Choroid plexus epithelial cell (primary cell): ENCODE results near the gene PRDM2.
A peak's percentile ranks its signal among the peaks of the same experiment; 100 is the strongest.

Experiments
- DNase-seq: peaks from one replicate; pipeline ENCODE4 v3.0.0-alpha.2; 2010; ENCODE audit warnings: low read depth
- H3K4me3 ChIP-seq: 2 replicates; pipeline ENCODE4 v1.5.1; 2011; ENCODE audit warnings: low read depth, mild to moderate bottlenecking, control low read depth, low read length, moderate library complexity
- TF ChIP-seq, protein P1 (sequence below): conservative IDR thresholded peaks from 2 replicates; pipeline ENCODE4 v1.5.1; 2011; ENCODE audit warnings: low read depth, mild to moderate bottlenecking, control low read depth, inconsistent platforms, low read length, moderate library complexity

Gene PRDM2

DNA sequence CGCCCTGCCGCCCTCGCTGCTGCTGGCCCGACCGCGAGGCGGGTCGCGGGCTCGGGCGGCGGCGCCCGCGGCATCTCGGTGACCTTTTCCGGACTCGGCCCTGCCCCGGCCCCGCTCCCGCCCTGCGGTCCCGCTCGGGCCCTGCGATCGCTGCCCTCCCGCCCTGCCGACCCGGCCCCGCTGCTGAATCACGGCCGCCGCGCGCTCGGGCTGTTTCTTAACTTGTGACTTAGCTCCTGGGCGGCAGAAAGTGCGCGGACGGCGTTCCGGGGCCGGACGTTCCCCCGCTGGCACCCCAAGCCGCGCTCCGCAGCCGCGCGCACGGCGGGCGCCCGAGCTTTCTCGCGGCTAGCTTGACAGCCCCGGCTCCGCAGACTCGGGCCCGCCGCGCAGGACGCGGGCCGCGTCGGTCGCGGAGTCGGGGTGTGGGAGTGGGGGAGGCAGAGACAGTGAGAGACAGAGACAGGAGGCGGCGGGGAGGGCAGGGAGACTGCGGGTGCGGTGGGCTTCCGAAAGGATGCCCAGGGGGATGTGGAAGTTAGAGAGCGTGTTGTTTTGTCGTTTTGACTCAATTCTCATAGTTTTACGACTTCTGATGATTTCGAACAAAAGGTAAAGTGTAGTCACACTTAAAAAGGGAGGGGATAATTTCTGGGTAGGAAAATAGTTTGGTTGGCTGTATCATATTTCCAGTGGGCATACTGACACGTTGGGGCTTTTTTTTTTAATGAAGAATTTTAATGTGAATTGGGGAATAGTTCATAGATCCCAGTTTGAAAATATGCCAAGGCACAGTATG lies 49.8 kb downstream of the PRDM2 start:
- peak; percentile 52 for DNase-seq
- H3K4me3 ChIP-seq: peak overlapping the region; percentile 88
- TF ChIP-seq, protein P1, sequence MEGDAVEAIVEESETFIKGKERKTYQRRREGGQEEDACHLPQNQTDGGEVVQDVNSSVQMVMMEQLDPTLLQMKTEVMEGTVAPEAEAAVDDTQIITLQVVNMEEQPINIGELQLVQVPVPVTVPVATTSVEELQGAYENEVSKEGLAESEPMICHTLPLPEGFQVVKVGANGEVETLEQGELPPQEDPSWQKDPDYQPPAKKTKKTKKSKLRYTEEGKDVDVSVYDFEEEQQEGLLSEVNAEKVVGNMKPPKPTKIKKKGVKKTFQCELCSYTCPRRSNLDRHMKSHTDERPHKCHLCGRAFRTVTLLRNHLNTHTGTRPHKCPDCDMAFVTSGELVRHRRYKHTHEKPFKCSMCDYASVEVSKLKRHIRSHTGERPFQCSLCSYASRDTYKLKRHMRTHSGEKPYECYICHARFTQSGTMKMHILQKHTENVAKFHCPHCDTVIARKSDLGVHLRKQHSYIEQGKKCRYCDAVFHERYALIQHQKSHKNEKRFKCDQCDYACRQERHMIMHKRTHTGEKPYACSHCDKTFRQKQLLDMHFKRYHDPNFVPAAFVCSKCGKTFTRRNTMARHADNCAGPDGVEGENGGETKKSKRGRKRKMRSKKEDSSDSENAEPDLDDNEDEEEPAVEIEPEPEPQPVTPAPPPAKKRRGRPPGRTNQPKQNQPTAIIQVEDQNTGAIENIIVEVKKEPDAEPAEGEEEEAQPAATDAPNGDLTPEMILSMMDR: no peak

DNA sequence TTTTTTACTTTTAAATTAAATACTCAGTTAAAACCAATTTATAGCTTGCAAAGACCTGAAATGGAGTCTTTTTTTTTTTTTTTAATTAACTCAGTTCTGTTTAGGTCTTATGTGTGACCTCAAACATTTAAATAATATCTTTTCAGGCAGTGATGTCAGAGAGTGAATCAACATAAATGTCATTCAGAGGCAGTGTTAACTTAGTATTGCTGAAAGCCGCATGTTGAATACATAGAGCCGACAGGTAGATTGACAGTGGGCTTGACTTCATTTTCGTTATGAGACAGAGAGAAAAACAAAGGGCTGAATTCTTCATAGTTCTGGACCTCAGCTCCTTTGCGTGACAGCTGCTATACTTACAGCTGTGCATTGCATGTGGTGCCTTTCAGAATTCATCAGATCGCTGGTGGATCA lies 51.5 kb downstream of the PRDM2 start:
- no peak overlapping the region for H3K4me3 ChIP-seq
- DNase-seq: no peak
- TF ChIP-seq, protein P1: no peak

DNA sequence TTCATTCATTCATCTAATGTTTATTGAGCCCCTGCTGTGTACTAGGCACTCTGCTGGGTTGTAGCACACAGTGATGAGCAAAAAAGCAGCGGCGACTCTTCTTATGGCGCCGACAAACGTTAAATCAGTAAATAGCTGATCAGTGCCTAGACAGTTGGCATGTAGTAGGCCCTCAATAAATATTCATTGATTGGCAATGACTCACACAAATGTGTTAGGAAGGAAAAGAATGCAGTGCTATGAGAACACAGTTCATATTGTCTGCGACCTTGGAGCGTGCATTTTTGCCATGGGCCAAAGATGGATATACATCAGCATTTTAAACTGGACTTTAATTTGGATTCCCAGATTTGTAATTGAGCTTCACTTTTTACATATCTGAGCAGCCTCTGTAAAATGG lies 52.0 kb downstream of the PRDM2 start:
- DNase-seq: no peak
- TF ChIP-seq, protein P1: no peak
- H3K4me3 ChIP-seq: no peak overlapping the region

DNA sequence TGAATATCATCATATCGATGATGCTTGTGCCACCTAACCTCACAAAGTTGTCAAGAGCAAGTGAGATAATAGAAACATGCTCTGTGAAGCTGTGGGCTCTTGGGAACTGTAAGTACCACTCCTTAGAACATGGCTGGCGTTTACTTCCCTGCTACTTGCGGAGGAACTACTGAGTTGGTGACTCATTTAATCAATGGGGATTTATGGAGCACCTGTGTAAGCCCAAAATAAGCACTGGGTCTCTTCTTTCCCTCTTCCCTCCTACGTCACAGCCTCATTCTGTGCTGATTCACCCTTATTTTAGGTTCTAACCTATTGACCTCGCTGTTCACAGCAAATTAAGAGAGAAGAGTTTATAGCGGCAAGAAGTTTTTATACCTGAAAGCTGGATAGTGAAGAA lies 52.9 kb downstream of the PRDM2 start:
- TF ChIP-seq, protein P1: no peak
- no peak overlapping the region for H3K4me3 ChIP-seq
- no peak for DNase-seq

GRCh38 chr1:13753636-13754402 lies 53.8 kb downstream of the PRDM2 start:
- no peak for DNase-seq
- H3K4me3 ChIP-seq: no peak overlapping the region
- TF ChIP-seq, protein P1: no peak

GRCh38 chr1:13754510-13755103 lies 54.6 kb downstream of the PRDM2 start:
- H3K4me3 ChIP-seq: no peak overlapping the region
- TF ChIP-seq, protein P1: no peak
- no peak for DNase-seq
